Coronary artery (tissue), 2 donors: ENCODE results near the gene RBFA.

Source experiments
- DNase-seq: peaks from one replicate; pipeline ENCODE4 v3.0.0-alpha.2; 2017; ENCODE audit warnings: low spot score
- H3K27ac ChIP-seq, 2 donors: fragments of 200-600 bp; sonication (generic); one replicate each; pipeline ENCODE4 v1.5.1; 2016 to 2019
- H3K4me3 ChIP-seq: fragments of 200-600 bp; sonication (generic); 2 replicates; pipeline ENCODE4 v1.5.1; 2016; ENCODE audit warnings: mild to moderate bottlenecking, moderate library complexity
- CTCF ChIP-seq: fragments of 200-600 bp; sonication (generic); IDR thresholded peaks from one replicate; pipeline ENCODE4 v1.5.1; 2019; ENCODE audit warnings: antibody characterized with exemption

The RBFA gene

GRCh38 chr18:80040515-80040914, 6.3 kb downstream of the RBFA start:
- DNase-seq, result no peak
- TF ChIP-seq CTCF, result no peak
- H3K27ac ChIP-seq, result no peak overlapping the region
- no peak overlapping the region for H3K4me3 ChIP-seq

- no peak overlapping the region for H3K4me3 ChIP-seq
- H3K27ac ChIP-seq, result no peak overlapping the region
- TF ChIP-seq CTCF, result no peak
- no peak for DNase-seq
Observed at GRCh38 chr18:80041424-80041823, 7.2 kb downstream of the RBFA start.

DNA sequence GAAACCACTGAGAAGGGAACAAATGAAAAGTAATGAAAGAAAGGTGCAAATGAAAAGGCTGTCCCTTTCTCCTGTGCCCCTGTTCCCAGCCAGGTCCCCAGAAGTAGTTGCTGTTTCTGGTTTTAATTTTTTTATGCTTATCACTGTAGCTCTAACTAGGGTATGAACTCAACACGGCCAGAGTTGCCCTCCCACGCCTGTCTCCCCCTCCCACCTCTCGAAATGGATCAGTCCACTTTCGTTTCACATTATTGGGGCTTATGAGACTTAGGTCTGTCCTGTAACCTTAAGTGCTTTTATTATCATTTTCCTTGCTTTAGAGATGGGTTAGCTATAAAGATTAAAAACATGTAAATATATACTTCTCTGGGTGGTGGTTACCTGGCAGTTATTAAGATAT, 8.6 kb downstream of the RBFA start:
- no peak overlapping the region for H3K4me3 ChIP-seq
- TF ChIP-seq CTCF, result no peak
- H3K27ac ChIP-seq, result no peak overlapping the region
- DNase-seq, result no peak

GRCh38 chr18:80044072-80044471, 9.8 kb downstream of the RBFA start:
- no peak for DNase-seq
- Histone ChIP-seq H3K4me3 (no peak overlapping the region), H3K27ac (no peak overlapping the region)
- TF ChIP-seq CTCF, result no peak

GRCh38 chr18:80046011-80046410, 11.8 kb downstream of the RBFA start:
- no peak for DNase-seq
- Histone ChIP-seq H3K4me3 (no peak overlapping the region), H3K27ac (no peak overlapping the region)
- TF ChIP-seq CTCF, result no peak

GRCh38 chr18:80046431-80046830, 12.2 kb downstream of the RBFA start:
- no peak for TF ChIP-seq CTCF
- no peak for DNase-seq
- no peak overlapping the region for H3K27ac ChIP-seq
- H3K4me3 ChIP-seq, result no peak overlapping the region

GRCh38 chr18:80046961-80047541, 12.8 kb downstream of the RBFA start:
- Histone ChIP-seq H3K4me3 (no peak overlapping the region), H3K27ac (no peak overlapping the region)
- TF ChIP-seq CTCF, result no peak
- DNase-seq, result no peak
